ENCODE results near the gene RBM20. TPM values are rescaled to one million over a fixed set of nuclear protein-coding genes. Genes with fewer than 3 reads are reported as not detected.

Gene RBM20
- total and polyA plus RNA-seq, 2 experiments from 2014 or later: 3.7 to 4.0 TPM

GRCh38 chr10:110648692-110649346 is 4.7 kb downstream of the RBM20 start:
- H2AFZ ChIP-seq: no peak overlapping the region
- H3K4me3 ChIP-seq: no peak overlapping the region
- no peaks in the 10 kb centered on the region for H4K20me1 ChIP-seq (ENCODE audit: insufficient read depth, poor library complexity, severe bottlenecking)
- no peaks in the 10 kb centered on the region for H3K79me2 ChIP-seq
- H3K27ac ChIP-seq: no peak overlapping the region
- peaks cover 4% of the 10 kb centered on the region for H3K4me1 ChIP-seq (ENCODE audit: insufficient read depth)
- TF ChIP-seq EZH2 (IDR thresholded peaks at IDR 0.05; ENCODE audit: borderline replicate concordance): no peak
- no peak for TF ChIP-seq CTCF (IDR thresholded peaks at IDR 0.05; ENCODE audit: poor library complexity)
- no peak for TF ChIP-seq EZH2phosphoT487 (IDR thresholded peaks at IDR 0.05; ENCODE audit: low read depth, severe bottlenecking, unreplicated experiment)
- no peak overlapping the region for H3K4me2 ChIP-seq
- H3K27me3 ChIP-seq: peaks cover 39% of the 10 kb centered on the region
- H3K9me3 ChIP-seq (ENCODE audit: low read depth): no peaks in the 10 kb centered on the region
- H3K36me3 ChIP-seq (replicated peaks; ENCODE audit: insufficient read depth, low read depth): no peaks in the 10 kb centered on the region
- H3K9me2 ChIP-seq (replicated peaks; ENCODE audit: insufficient read depth): no peaks in the 10 kb centered on the region
- DNase-seq (ENCODE audit: low spot score): no peak
- WGBS (ENCODE audit: low lambda C conversion rate, missing lambda C conversion rate): 93% methylated on average over 3 of the region's 3 CpGs

GRCh38 chr10:110649347-110650264 is 5.5 kb downstream of the RBM20 start:
- Histone ChIP-seq H3K9me2 (replicated peaks; ENCODE audit: insufficient read depth) (no peaks in the 10 kb centered on the region), H2AFZ (no peak overlapping the region), H3K4me1 (ENCODE audit: insufficient read depth) (peaks cover under 1% of the 10 kb centered on the region), H3K36me3 (replicated peaks; ENCODE audit: insufficient read depth, low read depth) (no peaks in the 10 kb centered on the region), H3K79me2 (no peaks in the 10 kb centered on the region), H3K4me2 (no peak overlapping the region), H3K27me3 (peaks cover 39% of the 10 kb centered on the region), H3K4me3 (no peak overlapping the region), H3K9me3 (ENCODE audit: low read depth) (no peaks in the 10 kb centered on the region), H3K27ac (no peak overlapping the region), H4K20me1 (ENCODE audit: insufficient read depth, poor library complexity, severe bottlenecking) (no peaks in the 10 kb centered on the region)
- no peak for TF ChIP-seq EZH2 (IDR thresholded peaks at IDR 0.05; ENCODE audit: borderline replicate concordance)
- 55% methylated on average over 6 of the region's 6 CpGs for WGBS (ENCODE audit: low lambda C conversion rate, missing lambda C conversion rate)
- DNase-seq (ENCODE audit: low spot score): no peak

GRCh38 chr10:110650265-110650668 is 6.1 kb downstream of the RBM20 start:
- Histone ChIP-seq H3K36me3 (replicated peaks; ENCODE audit: insufficient read depth, low read depth) (no peaks in the 10 kb centered on the region), H3K9me3 (ENCODE audit: low read depth) (no peaks in the 10 kb centered on the region), H3K4me2 (no peak overlapping the region), H3K27me3 (peaks cover 32% of the 10 kb centered on the region), H3K79me2 (no peaks in the 10 kb centered on the region), H3K9me2 (replicated peaks; ENCODE audit: insufficient read depth) (no peaks in the 10 kb centered on the region), H3K27ac (no peak overlapping the region), H3K4me1 (ENCODE audit: insufficient read depth) (no peaks in the 10 kb centered on the region), H4K20me1 (ENCODE audit: insufficient read depth, poor library complexity, severe bottlenecking) (no peaks in the 10 kb centered on the region), H3K4me3 (no peak overlapping the region), H2AFZ (no peak overlapping the region)
- 81% methylated on average over 1 of the region's 1 CpG for WGBS (ENCODE audit: low lambda C conversion rate, missing lambda C conversion rate)
- DNase-seq (ENCODE audit: low spot score): no peak
- no peak for TF ChIP-seq EZH2 (IDR thresholded peaks at IDR 0.05; ENCODE audit: borderline replicate concordance)
- no peak for TF ChIP-seq EZH2phosphoT487 (IDR thresholded peaks at IDR 0.05; ENCODE audit: low read depth, severe bottlenecking, unreplicated experiment)
- no peak for TF ChIP-seq CTCF (IDR thresholded peaks at IDR 0.05; ENCODE audit: poor library complexity)

All from hepatocyte (in vitro differentiated cells).